Naive thymus-derived CD8-positive, alpha-beta T cell (primary cell): ENCODE measurements around the gene TTC23. TPM values are rescaled to one million over a fixed set of nuclear protein-coding genes. Genes with fewer than 3 reads are reported as not detected.

Experiments
- ATAC-seq, 2 donors: fragments of 150-1000 bp; cut with Tn5 transposase in 1 of 2; sonication (Bioruptor Pico), chemical (Tn5 transposase) in 1 of 2; 1 replicate in 1 of 2; 2 replicates in 1 of 2; pipeline ENCODE4 v1.10.0; 2021; ENCODE audit warnings: mild to moderate bottlenecking in 2 of 2, moderate library complexity in 2 of 2
- POLR2A ChIA-PET: fragments of 350-600 bp; sonication (Branson Sonifier 250); formaldehyde crosslinking; loops from one replicate; lab custom pipeline; 2021; ENCODE audit warnings: antibody characterized with exemption; lab: Charles Lee
- DNase-seq, 10 donors: peaks; one replicate each; pipeline versions ENCODE4 v3.0.0 to v3.0.0-alpha.2; 2020 to 2022
- H3K27ac Mint-ChIP-seq, 10 donors: one replicate each; pipeline ENCODE4 v1.8.0; 2020 to 2022; ENCODE audit warnings: mild to moderate bottlenecking in 10 of 10, mixed read lengths in 10 of 10, moderate library complexity in 4 of 10, inconsistent platforms in 1 of 10
- H3K27me3 Mint-ChIP-seq, 5 donors: one replicate each; pipeline ENCODE4 v1.8.0; 2021 to 2022; ENCODE audit warnings: mixed read lengths in 5 of 5
- H3K36me3 Mint-ChIP-seq, 3 donors: one replicate each; pipeline ENCODE4 v1.8.0; 2020 to 2022; ENCODE audit warnings: mixed read lengths in 3 of 3, mild to moderate bottlenecking in 2 of 3, inconsistent platforms in 1 of 3
- H3K4me1 Mint-ChIP-seq, 4 donors: one replicate each; pipeline ENCODE4 v1.8.0; 2021 to 2022; ENCODE audit warnings: mixed read lengths in 4 of 4
- H3K4me3 Mint-ChIP-seq, 10 donors: one replicate each; pipeline ENCODE4 v1.8.0; 2020 to 2022; ENCODE audit warnings: mild to moderate bottlenecking in 10 of 10, mixed read lengths in 10 of 10, moderate library complexity in 6 of 10, inconsistent platforms in 1 of 10
- H3K9me3 Mint-ChIP-seq, 9 donors: one replicate each; pipeline ENCODE4 v1.8.0; 2020 to 2022; ENCODE audit warnings: mixed read lengths in 9 of 9, mild to moderate bottlenecking in 3 of 9, inconsistent platforms in 1 of 9, moderate library complexity in 1 of 9
- polyA plus RNA-seq, 3 donors: library from polyadenylated mRNA; unstranded; fragments of 300-500 nt; fragmentation: Illumina TruSeq; gene quantifications; one replicate each; pipeline ENCODE4 v1.2.3, GENCODE V29; 2021
- total RNA-seq, 8 experiments: library from RNA in 2 of 8; stranded (reverse) in 2 of 8; gene quantifications; one replicate each; pipeline ENCODE4 v1.2.3 and lab custom pipeline; 2021 to 2026

TTC23 gene
- total and polyA plus RNA-seq, 5 experiments from 2014 or later, result 0.15 to 0.82 (median 0.38) TPM; not detected in 1

DNA sequence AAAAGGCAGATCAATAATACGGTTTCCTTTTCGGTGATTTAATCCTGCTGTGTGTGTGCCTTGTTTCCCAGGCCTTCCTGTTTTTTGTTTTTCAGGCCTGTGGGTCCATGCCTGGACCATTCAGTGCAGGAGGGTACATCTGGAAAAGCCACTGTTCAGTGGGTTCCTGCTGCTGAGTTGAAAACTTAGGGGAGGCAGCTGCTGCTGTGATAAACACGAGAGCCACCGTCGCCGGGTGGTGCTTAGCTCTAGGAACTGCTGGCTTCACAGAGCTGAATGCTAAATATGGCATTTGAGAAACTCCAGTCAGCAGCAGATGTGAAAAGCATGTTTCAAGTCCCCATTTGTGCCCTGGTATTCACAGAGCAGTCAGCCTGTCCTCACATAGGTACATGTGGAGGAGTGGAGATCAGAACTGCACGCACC is 100.5 kb downstream of the TTC23 start:
- DNase-seq (peak in 1 of 10 donors; percentile 9), ATAC-seq (no peak)
- H3K4me3 Mint-ChIP-seq, result no peak overlapping the region
- H3K36me3 Mint-ChIP-seq, result no peaks in the 10 kb centered on the region
- POLR2A ChIA-PET, result no interaction called here
- H3K9me3 Mint-ChIP-seq, result no peaks in the 10 kb centered on the region
- H3K27me3 Mint-ChIP-seq, result peaks cover 0 to 4% (median 0%) of the 10 kb centered on the region in 5 donors
- no peak overlapping the region for H3K27ac Mint-ChIP-seq
- H3K4me1 Mint-ChIP-seq, result no peaks in the 10 kb centered on the region

DNA sequence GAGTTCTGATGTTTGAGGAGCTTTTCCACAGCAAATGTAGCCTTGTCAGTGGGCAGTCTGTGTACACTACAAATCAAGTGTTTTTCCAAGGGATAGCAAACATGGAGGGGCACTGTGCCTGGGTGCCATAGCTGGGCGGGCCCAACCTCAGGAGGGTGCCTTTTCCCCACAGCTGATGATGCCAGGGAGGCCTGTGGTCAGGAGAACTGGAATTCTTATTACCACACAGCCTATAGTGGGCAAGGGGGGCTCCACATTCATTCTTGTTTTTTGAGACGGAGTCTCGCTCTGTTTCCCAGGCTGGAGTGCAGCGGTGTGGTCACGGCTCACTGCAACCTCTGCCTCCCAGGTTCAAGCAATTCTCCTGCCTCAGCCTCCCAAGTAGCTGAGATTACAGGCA is 102.7 kb downstream of the TTC23 start:
- Mint-ChIP-seq H3K9me3 (no peaks in the 10 kb centered on the region), H3K4me3 (no peak overlapping the region), H3K36me3 (no peaks in the 10 kb centered on the region), H3K4me1 (no peaks in the 10 kb centered on the region), H3K27me3 (peaks cover 0 to 4% (median 0%) of the 10 kb centered on the region in 5 donors), H3K27ac (no peak overlapping the region)
- POLR2A ChIA-PET, result no interaction called here
- ATAC-seq (no peak), DNase-seq (no peak)

DNA sequence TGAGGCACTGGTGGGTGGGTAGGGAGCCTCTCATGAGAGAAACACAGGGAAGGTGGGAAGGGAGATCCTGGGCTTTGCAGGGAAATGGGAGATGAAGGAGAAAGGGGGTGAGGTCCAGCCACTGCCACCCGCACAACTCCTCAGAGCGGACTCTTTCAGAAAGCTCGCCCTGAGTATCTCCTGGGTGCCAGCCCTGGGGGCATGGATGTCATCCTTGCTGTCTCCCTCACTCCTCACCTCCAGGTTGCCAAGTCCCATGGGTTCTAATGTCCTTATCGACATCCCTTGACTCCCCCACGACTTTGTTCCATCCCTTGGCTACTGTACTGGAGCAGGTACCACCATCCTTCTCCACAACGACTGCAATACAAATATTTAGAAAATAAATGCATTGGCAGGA is 103.6 kb downstream of the TTC23 start:
- Mint-ChIP-seq H3K9me3 (no peaks in the 10 kb centered on the region), H3K4me1 (no peaks in the 10 kb centered on the region), H3K27me3 (no peaks in the 10 kb centered on the region), H3K4me3 (no peak overlapping the region), H3K36me3 (no peaks in the 10 kb centered on the region), H3K27ac (no peak overlapping the region)
- peak in 1 of 10 donors; percentile 11 for DNase-seq
- POLR2A ChIA-PET, result no interaction called here
- no peak for ATAC-seq

DNA sequence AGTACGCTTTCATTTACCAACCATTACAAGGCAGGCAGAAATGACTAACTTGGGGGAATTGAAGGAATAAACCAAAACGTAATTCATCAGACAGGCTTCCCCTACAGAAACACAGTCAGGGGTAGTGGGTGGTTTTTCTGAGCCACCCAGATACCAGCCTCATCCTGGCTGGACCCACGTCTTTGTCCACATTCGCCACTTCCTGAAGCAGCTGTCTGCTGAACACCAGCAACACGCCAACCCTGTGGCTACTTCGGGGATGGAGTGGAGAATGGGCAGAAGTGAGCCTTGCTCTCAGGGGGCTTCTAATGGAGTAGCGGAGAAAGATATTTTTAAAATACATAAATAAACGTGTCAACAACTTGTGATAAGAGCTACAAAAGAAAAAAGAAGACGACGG is 104.4 kb downstream of the TTC23 start:
- DNase-seq, result no peak
- no peaks in the 10 kb centered on the region for H3K9me3 Mint-ChIP-seq
- no peak overlapping the region for H3K4me3 Mint-ChIP-seq
- POLR2A ChIA-PET, result no interaction called here
- H3K4me1 Mint-ChIP-seq, result no peaks in the 10 kb centered on the region
- H3K36me3 Mint-ChIP-seq, result no peaks in the 10 kb centered on the region
- no peak for ATAC-seq
- no peaks in the 10 kb centered on the region for H3K27me3 Mint-ChIP-seq
- H3K27ac Mint-ChIP-seq, result no peak overlapping the region

DNA sequence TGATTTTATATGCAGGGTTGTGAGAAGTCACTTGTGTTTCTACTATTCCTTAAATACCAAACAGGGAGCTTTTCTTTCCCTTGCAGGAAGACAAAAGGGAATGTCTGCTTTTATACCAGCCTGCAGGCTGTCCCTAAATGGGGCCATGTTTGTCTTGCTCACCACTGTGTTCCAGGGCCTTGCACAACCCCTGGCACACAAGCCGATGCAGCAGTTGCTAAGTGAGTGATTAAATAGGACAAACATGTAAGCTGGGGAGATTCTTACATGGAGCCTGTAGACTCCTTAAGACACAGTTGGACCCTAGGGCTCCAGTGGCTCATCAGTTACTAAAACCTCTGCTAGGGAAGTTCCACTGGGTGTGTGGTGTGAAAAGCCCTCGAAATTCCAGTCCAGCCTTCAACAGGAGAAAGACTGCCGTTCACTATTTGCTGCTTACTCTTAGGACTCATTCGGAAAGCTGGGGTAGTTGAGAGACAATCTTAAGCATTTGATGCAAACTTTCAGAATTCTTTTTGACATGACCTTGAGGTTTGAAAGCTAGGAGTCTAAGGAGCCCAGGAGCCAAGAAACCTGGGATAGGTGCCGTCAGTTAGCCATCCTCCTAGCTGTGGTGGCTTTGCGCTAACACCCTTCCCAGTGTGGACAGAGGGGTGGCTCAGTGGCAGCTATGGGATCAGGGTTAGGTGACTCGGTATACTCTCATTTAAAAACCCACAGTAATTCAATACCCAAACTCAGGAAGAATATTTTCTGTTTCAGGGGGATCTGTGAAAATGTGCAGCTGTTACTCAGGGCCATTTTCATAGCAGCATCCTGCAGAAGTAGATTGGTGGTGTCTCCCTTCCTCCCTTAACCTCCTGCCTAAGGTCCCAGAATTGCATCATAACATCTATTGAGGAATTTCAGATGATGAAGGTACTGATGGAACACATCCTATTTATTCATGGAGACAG is 105.4 kb downstream of the TTC23 start:
- no peaks in the 10 kb centered on the region for H3K9me3 Mint-ChIP-seq
- no peaks in the 10 kb centered on the region for H3K4me1 Mint-ChIP-seq

DNA sequence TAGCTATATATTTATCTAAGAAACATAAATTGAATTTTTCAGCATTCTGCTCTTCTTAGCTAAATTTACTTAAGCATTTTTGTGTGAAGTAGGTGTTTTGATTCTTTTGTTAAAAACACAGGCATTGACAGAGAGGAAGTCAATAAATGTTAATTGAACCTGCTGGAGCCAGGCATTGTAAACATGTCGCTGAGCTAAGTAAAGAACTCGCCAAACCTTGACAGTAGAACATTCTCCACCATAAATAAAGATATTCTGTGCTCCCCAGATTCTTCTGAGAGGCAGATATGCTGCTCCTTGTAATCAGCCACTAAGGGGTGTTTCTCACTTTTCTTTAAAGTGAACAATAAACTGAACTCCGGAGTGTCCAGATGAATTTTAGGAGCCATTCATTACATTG is 106.1 kb downstream of the TTC23 start:
- no peaks in the 10 kb centered on the region for H3K4me1 Mint-ChIP-seq
- H3K36me3 Mint-ChIP-seq, result no peaks in the 10 kb centered on the region
- H3K27ac Mint-ChIP-seq, result no peak overlapping the region
- no peaks in the 10 kb centered on the region for H3K27me3 Mint-ChIP-seq
- H3K9me3 Mint-ChIP-seq, result no peaks in the 10 kb centered on the region
- ATAC-seq (no peak), DNase-seq (no peak)
- no peak overlapping the region for H3K4me3 Mint-ChIP-seq
- POLR2A ChIA-PET, result no interaction called here

More for the DNA sequence above, 105.4 kb downstream of the TTC23 start:
- DNase-seq (no peak), ATAC-seq (no peak)
- Mint-ChIP-seq H3K4me3 (no peak overlapping the region), H3K27me3 (no peaks in the 10 kb centered on the region), H3K27ac (no peak overlapping the region), H3K36me3 (no peaks in the 10 kb centered on the region)
- POLR2A ChIA-PET, result no interaction called here

DNA sequence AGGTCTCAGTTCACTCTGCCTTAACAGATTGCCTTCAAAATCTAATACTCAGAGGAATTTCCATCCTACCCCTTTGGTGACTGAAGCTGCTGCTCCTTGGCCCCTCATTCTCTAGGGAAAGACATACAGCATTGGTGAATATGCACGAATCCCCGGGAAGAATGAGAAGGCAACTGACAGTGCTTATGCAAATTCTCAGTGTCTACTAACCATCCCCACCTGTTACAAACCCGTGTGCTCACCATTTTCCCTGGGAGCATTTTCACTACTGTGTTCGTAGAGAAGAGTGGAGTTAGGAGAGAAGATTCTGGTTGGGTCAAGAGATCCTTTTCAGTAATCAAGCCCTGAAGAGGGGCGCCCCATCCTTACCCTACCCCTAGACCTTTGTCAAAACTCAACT is 106.8 kb downstream of the TTC23 start:
- Mint-ChIP-seq H3K27ac (no peak overlapping the region), H3K36me3 (no peaks in the 10 kb centered on the region), H3K9me3 (no peaks in the 10 kb centered on the region), H3K4me3 (no peak overlapping the region), H3K27me3 (no peaks in the 10 kb centered on the region), H3K4me1 (no peaks in the 10 kb centered on the region)
- ATAC-seq (no peak), DNase-seq (no peak)
- POLR2A ChIA-PET, result no interaction called here

DNA sequence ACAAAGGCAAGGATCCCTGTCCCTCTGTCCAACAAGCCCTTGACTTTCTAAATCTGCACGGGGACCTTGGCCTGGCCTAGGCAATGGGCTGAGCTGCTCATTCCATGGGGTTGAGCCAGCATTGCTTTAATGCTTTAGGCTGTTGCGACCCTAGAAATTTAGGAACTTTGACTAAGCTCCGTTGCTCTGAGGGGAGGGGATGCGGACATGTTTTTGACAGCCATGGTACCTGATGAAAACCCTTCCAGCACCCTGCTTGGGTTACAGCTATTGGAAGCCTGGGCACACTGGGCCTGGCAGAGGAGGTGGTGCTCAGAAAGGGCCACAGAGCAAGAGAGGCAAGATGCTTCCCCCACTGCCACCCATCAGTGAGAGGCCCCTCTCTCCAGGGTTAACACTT is 107.4 kb downstream of the TTC23 start:
- POLR2A ChIA-PET, result no interaction called here
- no peaks in the 10 kb centered on the region for H3K9me3 Mint-ChIP-seq
- no peak for ATAC-seq
- H3K27me3 Mint-ChIP-seq, result no peaks in the 10 kb centered on the region
- no peak for DNase-seq
- no peak overlapping the region for H3K4me3 Mint-ChIP-seq
- H3K27ac Mint-ChIP-seq, result no peak overlapping the region
- no peaks in the 10 kb centered on the region for H3K4me1 Mint-ChIP-seq
- H3K36me3 Mint-ChIP-seq, result no peaks in the 10 kb centered on the region

DNA sequence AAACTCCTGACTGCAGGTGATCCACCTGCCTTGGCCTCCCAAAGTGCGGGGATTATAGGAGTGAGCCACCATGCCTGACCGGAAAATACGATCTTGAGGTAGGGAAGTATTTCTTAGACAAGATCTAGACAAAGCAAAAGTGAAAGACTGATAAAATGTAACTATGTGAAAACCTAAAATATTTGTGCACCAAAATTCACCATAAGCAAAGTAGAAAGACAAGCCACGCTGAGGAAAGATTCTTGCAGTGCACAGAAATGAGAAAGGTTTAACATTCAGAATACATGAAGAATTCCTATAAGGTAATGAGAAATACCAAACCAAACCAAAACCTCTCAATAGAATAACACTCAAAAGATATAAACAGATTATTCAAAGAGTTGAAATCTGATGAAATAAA is 108.8 kb downstream of the TTC23 start:
- ATAC-seq, result no peak
- H3K4me3 Mint-ChIP-seq, result no peak overlapping the region
- no peaks in the 10 kb centered on the region for H3K36me3 Mint-ChIP-seq

DNA sequence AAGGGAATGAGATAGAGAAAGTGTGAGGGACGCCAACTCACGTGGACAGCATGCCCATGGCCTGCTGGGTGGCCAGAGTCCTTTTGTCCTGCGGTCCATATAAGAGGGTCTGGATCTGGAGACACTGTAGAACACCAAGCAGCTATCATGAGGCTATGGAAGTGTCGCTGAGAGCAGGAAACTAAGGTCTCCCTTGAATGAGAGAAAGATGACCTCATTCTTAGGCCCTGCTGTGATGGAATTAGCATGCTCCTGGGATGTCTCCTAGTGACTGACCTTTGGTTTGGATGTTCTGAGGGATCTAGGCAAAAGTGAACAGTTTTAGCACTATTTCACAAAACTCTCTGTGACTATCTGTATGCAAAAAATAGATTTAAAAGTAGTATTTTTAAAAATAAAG is 110.1 kb downstream of the TTC23 start:
- no peak overlapping the region for H3K4me3 Mint-ChIP-seq
- H3K27me3 Mint-ChIP-seq, result no peaks in the 10 kb centered on the region
- H3K36me3 Mint-ChIP-seq, result no peaks in the 10 kb centered on the region
- ATAC-seq (no peak), DNase-seq (no peak)
- no peaks in the 10 kb centered on the region for H3K4me1 Mint-ChIP-seq
- H3K27ac Mint-ChIP-seq, result peak overlapping the region in 1 of 10 donors; percentile 47
- no peaks in the 10 kb centered on the region for H3K9me3 Mint-ChIP-seq
- POLR2A ChIA-PET, result no interaction called here

More for the DNA sequence above, 108.8 kb downstream of the TTC23 start:
- POLR2A ChIA-PET, result no interaction called here
- no peak overlapping the region for H3K27ac Mint-ChIP-seq
- no peaks in the 10 kb centered on the region for H3K27me3 Mint-ChIP-seq
- no peaks in the 10 kb centered on the region for H3K4me1 Mint-ChIP-seq
- H3K9me3 Mint-ChIP-seq, result no peaks in the 10 kb centered on the region
- no peak for DNase-seq

DNA sequence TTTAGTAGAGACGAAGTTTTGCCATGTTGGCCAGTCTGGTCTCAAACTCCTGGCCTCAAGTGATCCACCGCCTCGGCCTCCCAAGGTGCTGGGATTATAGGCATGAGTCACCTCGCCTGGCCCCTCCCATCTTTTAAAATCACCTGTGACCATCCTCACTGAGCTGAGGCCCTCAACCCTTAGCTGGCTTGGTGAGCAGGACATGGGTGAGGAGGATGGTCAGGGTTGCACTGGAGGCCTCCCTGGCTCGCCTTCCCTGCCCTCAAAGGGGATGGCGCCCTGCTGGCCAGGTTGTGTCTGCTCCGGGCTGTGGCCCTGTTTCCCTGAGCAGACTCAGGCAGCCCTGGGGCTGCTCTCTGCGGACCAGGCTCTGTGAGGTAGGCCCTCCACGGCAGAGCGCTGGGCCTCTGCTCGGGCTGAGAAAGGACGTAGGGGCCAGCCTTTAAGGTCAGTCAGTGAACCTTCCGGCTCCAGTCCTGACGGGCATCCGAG is 110.8 kb downstream of the TTC23 start:
- no peak for DNase-seq
- no peaks in the 10 kb centered on the region for H3K4me1 Mint-ChIP-seq
- ATAC-seq, result no peak
- H3K27ac Mint-ChIP-seq, result no peak overlapping the region
- no peak overlapping the region for H3K4me3 Mint-ChIP-seq
- no peaks in the 10 kb centered on the region for H3K36me3 Mint-ChIP-seq
- H3K27me3 Mint-ChIP-seq, result no peaks in the 10 kb centered on the region
- POLR2A ChIA-PET, result no interaction called here
- no peaks in the 10 kb centered on the region for H3K9me3 Mint-ChIP-seq

DNA sequence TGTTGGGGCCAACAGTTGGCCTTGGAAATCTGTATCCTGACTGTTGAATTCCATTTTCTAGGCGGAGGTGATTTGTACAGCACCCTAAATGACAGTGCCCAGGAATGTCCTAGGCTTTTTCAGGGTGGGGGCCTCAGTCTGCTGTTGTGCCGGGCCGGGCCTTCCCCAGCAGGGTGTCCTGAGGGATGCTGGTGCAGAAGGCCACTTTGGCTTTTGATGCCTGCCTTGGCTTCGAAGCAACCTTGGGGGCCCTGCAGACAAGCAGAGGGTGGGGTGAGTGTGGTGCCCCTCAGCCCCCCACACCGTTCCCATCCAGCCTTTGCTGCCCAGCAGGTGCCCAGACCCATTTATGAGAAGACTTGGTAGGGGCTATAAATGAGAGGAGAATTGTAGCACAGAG is 111.5 kb downstream of the TTC23 start:
- H3K9me3 Mint-ChIP-seq, result no peaks in the 10 kb centered on the region
- peak overlapping the region in 1 of 10 donors; percentile 17 for H3K27ac Mint-ChIP-seq
- POLR2A ChIA-PET, result no interaction called here
- H3K36me3 Mint-ChIP-seq, result no peaks in the 10 kb centered on the region
- no peaks in the 10 kb centered on the region for H3K4me1 Mint-ChIP-seq
- DNase-seq (no peak), ATAC-seq (no peak)
- no peaks in the 10 kb centered on the region for H3K27me3 Mint-ChIP-seq
- no peak overlapping the region for H3K4me3 Mint-ChIP-seq

DNA sequence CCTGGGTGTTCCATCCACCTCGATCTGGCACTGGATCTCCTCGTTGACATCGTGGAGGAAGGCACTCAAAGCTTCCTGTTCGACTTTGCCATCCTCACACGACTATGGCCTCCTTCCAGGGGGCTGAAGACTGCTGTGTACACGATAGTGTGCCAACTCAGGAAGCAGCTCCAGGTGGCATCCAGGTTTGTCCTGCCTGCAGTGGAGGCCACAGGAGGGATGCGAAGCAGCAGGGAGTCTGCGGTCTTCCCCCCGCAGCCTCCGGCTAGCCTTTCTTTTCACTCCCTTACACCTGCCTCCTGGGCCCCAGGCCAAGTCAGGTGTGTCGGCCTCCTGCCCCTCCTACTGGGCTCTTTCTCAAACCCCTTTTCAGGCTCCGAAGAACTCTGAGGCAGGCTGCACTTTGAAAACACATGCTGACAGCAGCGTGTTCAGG is 112.3 kb downstream of the TTC23 start:
- Mint-ChIP-seq H3K4me3 (no peak overlapping the region), H3K27ac (no peak overlapping the region), H3K9me3 (no peaks in the 10 kb centered on the region), H3K36me3 (no peaks in the 10 kb centered on the region), H3K4me1 (no peaks in the 10 kb centered on the region), H3K27me3 (no peaks in the 10 kb centered on the region)
- no peak for ATAC-seq
- POLR2A ChIA-PET, result no interaction called here
- DNase-seq, result no peak
